GM23338 (cell line): ENCODE results near the gene KLK12. TPM values are rescaled to one million over a fixed set of nuclear protein-coding genes. Genes with fewer than 3 reads are reported as not detected.

Source experiments
- polyA plus RNA-seq: library from polyadenylated mRNA; unstranded; fragments of >200 nt; fragmentation: Nextera tagmentation; extraction: Ambion mirVana; gene quantifications from 2 replicates; pipeline ENCODE4 v1.2.1, GENCODE V29; 2016
- total RNA-seq: library from RNA; depleted of rRNA; stranded (reverse); fragments of >200 nt; shearing (Covaris generic); gene quantifications from 2 replicates; pipeline ENCODE4 v1.2.3, GENCODE V29; 2014; rRNA removed

The KLK12 gene
- total and polyA plus RNA-seq, 2 experiments from 2014 or later = not detected

Other genes with a start within 250 kb of the KLK12 start
- gene ACP4, start 244.6 kb downstream of the KLK12 start, total RNA-seq = not detected in 2 replicates
- gene ACP4, start 244.6 kb downstream of the KLK12 start, polyA plus RNA-seq = not detected in 2 replicates
- 0.31 TPM in 1 of 2 replicates, not detected in the other for gene KLK1, start 211.2 kb downstream of the KLK12 start, total RNA-seq
- gene KLK1, start 211.2 kb downstream of the KLK12 start, polyA plus RNA-seq = 2.4 and 3.0 TPM in 2 replicates
- gene KLK15, start 201.4 kb downstream of the KLK12 start, total RNA-seq = not detected in 2 replicates
- not detected in 2 replicates for gene KLK15, start 201.4 kb downstream of the KLK12 start, polyA plus RNA-seq
- gene KLK3, start 180.1 kb downstream of the KLK12 start, total RNA-seq = not detected in 2 replicates
- 0.14 and 0.19 TPM in 2 replicates for gene KLK3, start 180.1 kb downstream of the KLK12 start, polyA plus RNA-seq
- gene KLK2, start 161.6 kb downstream of the KLK12 start, total RNA-seq = 0.69 TPM in 1 of 2 replicates, not detected in the other
- gene KLK2, start 161.6 kb downstream of the KLK12 start, polyA plus RNA-seq = 0.18 TPM in 1 of 2 replicates, not detected in the other
- 0.54 and 0.76 TPM in 2 replicates for gene KLK4, start 123.6 kb downstream of the KLK12 start, total RNA-seq
- 1.8 and 2.2 TPM in 2 replicates for gene KLK4, start 123.6 kb downstream of the KLK12 start, polyA plus RNA-seq
- 0.54 and 0.66 TPM in 2 replicates for gene KLK5, start 82.0 kb downstream of the KLK12 start, total RNA-seq
- gene KLK5, start 82.0 kb downstream of the KLK12 start, polyA plus RNA-seq = 0.77 TPM in 1 of 2 replicates, not detected in the other
- gene KLK6, start 65.4 kb downstream of the KLK12 start, total RNA-seq = 0.39 and 0.56 TPM in 2 replicates
- 0.47 and 0.56 TPM in 2 replicates for gene KLK6, start 65.4 kb downstream of the KLK12 start, polyA plus RNA-seq
- 0.19 and 1.4 TPM in 2 replicates for gene KLK7, start 51.1 kb downstream of the KLK12 start, total RNA-seq
- gene KLK7, start 51.1 kb downstream of the KLK12 start, polyA plus RNA-seq = 1.1 and 1.5 TPM in 2 replicates
- gene KLK8, start 33.4 kb downstream of the KLK12 start, total RNA-seq = 4.6 and 4.9 TPM in 2 replicates
- 14.6 and 17.0 TPM in 2 replicates for gene KLK8, start 33.4 kb downstream of the KLK12 start, polyA plus RNA-seq
- gene KLK10, start 15.3 kb downstream of the KLK12 start, total RNA-seq = 4.9 and 6.6 TPM in 2 replicates
- gene KLK10, start 15.3 kb downstream of the KLK12 start, polyA plus RNA-seq = 6.0 and 6.1 TPM in 2 replicates
- gene KLK11, start 8.4 kb downstream of the KLK12 start, total RNA-seq = not detected in 2 replicates
- gene KLK11, start 8.4 kb downstream of the KLK12 start, polyA plus RNA-seq = 0.28 TPM in 1 of 2 replicates, not detected in the other
- gene KLK13, start 30.1 kb upstream of the KLK12 start, total RNA-seq = 1.1 and 5.7 TPM in 2 replicates
- gene KLK13, start 30.1 kb upstream of the KLK12 start, polyA plus RNA-seq = 3.6 and 4.5 TPM in 2 replicates
- gene KLK14, start 47.9 kb upstream of the KLK12 start, total RNA-seq = not detected in 2 replicates
- 0.42 and 0.52 TPM in 2 replicates for gene KLK14, start 47.9 kb upstream of the KLK12 start, polyA plus RNA-seq
- gene CTU1, start 73.4 kb upstream of the KLK12 start, total RNA-seq = 15.6 and 18.8 TPM in 2 replicates
- gene CTU1, start 73.4 kb upstream of the KLK12 start, polyA plus RNA-seq = 3.7 and 11.0 TPM in 2 replicates
- not detected in 2 replicates for gene SIGLEC9, start 89.9 kb upstream of the KLK12 start, total RNA-seq
- not detected in 2 replicates for gene SIGLEC9, start 89.9 kb upstream of the KLK12 start, polyA plus RNA-seq
- not detected in 2 replicates for gene SIGLEC7, start 107.3 kb upstream of the KLK12 start, total RNA-seq
- not detected in 2 replicates for gene SIGLEC7, start 107.3 kb upstream of the KLK12 start, polyA plus RNA-seq
- gene CD33, start 190.1 kb upstream of the KLK12 start, total RNA-seq = 0.12 and 0.45 TPM in 2 replicates
- gene CD33, start 190.1 kb upstream of the KLK12 start, polyA plus RNA-seq = 0.30 TPM in 1 of 2 replicates, not detected in the other
- not detected in 2 replicates for gene SIGLECL1, start 216.1 kb upstream of the KLK12 start, total RNA-seq
- gene SIGLECL1, start 216.1 kb upstream of the KLK12 start, polyA plus RNA-seq = not detected in 2 replicates